H1 (cell line): ENCODE measurements around the gene MOB3B. TPM values are rescaled to one million over a fixed set of nuclear protein-coding genes. Genes with fewer than 3 reads are reported as not detected.

Source experiments
- CBX8 ChIP-seq: fragments of 300-800, 300-1000 bp; sonication (generic); IDR thresholded peaks from 2 replicates; pipeline ENCODE4 v1.7.1; 2016; ENCODE audit warnings: low read depth, low read length, borderline replicate concordance
- EGR1 ChIP-seq: IDR thresholded peaks from 2 replicates; pipeline ENCODE4 v1.6.1; 2011; ENCODE audit warnings: low read depth, low read length, borderline replicate concordance
- JUN ChIP-seq: IDR thresholded peaks from 2 replicates; pipeline ENCODE4 v1.6.1; 2011; ENCODE audit warnings: low read depth, mild to moderate bottlenecking, improper control_type of control experiment, low read length
- KDM5A ChIP-seq: fragments of 200-600 bp; IDR thresholded peaks from 2 replicates; pipeline ENCODE4 v1.7.1; 2012; ENCODE audit warnings: mild to moderate bottlenecking, low read length, inconsistent platforms, mixed read lengths
- NRF1 ChIP-seq: IDR thresholded peaks from 2 replicates; pipeline ENCODE4 v1.6.1; 2011; ENCODE audit warnings: mild to moderate bottlenecking, low read depth, low read length, improper control_type of control experiment
- RXRA ChIP-seq: IDR thresholded peaks from 2 replicates; pipeline ENCODE4 v1.6.1; 2011; ENCODE audit warnings: low read depth, mild to moderate bottlenecking, low read length, moderate library complexity; ENCODE audit not compliant: insufficient read depth
- polyA plus RNA-seq, 7 experiments: library from polyadenylated mRNA; depleted of rRNA in 3 of 7; stranded (reverse) in 5 of 7; unstranded in 2 of 7; fragments of >200 nt in 5 of 7; fragments of 200-250 nt in 2 of 7; gene quantifications; 1 replicate in 5 of 7; 2 replicates in 1 of 7; 4 replicates in 1 of 7; pipeline versions ENCODE4 v1.2.1 to v1.2.3, GENCODE V29; 2011 to 2013; ENCODE audit warnings: missing spikeins in 2 of 7, mixed read lengths in 2 of 7
- total RNA-seq: library from RNA; stranded (reverse); fragmentation: NEBNext Ultra II Directional; extraction: Animal tissue kit (Norgen Biotek cat#: 25700); gene quantifications from 2 replicates; pipeline ENCODE4 v1.2.1, GENCODE V29; 2021

The MOB3B gene
- total and polyA plus RNA-seq, 2 of the 8 experiments (the other 6 are each of a cell fraction or from before 2014, with no cell fraction given), result 12.7 to 16.1 TPM

DNA sequence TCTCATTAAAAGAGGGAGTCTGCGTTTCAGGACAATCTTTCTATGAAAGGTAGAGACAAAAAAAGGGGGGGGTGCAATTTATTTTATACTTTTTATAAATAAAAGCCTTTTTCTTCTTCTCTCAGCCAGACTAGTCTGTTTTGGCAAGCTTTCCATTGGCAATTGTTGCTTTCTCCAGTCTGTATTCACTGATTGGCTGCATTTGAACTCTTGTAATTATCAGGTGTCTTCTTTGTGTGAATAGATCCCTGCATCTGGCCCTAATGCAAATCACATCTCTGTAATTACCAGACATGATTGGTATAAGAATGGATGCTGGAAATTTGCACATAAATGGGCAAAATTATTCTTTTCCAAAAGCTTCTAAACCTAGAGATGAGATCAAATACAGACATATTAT, 225.1 kb downstream of the MOB3B start (continued):
- TF ChIP-seq KDM5A, result no peak
- no peak for TF ChIP-seq RXRA
- TF ChIP-seq CBX8, result no peak
- TF ChIP-seq EGR1, result no peak
- no peak for TF ChIP-seq JUN
- no peak for TF ChIP-seq NRF1
